GM10266 (cell line): ENCODE data around the gene TIGD2.

ENCODE experiments used
- DNase-seq: peaks from one replicate; pipeline ENCODE4 v3.0.0; 2012; ENCODE audit errors: extremely low spot score
- TF ChIP-seq, protein P1 (sequence below): IDR thresholded peaks from 2 replicates; pipeline ENCODE4 v1.5.1; 2012; ENCODE audit warnings: mild to moderate bottlenecking, low read depth; ENCODE audit not compliant: control insufficient read depth, insufficient read depth; ENCODE audit errors: missing control alignments

TIGD2 gene

DNA sequence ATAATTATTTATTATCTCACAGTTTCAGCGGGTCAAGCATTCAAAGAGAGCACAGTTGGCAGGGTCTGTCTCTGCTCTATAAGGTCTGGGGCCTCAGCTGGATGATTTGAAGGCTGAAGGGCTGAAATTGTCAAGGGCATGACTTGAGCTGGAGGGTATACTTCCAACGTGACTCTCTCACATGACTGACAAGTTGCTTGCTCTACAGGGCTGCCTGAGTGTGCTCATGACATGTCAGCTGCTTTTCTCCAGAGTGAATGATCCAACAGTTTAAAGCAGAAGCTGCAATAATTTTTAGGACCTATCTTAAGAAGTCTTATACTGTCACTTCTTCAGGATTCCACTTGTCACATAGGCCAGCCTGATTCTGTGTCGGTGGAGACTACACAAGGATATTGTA lies 51.2 kb downstream of the TIGD2 start:
- TF ChIP-seq, protein P1, sequence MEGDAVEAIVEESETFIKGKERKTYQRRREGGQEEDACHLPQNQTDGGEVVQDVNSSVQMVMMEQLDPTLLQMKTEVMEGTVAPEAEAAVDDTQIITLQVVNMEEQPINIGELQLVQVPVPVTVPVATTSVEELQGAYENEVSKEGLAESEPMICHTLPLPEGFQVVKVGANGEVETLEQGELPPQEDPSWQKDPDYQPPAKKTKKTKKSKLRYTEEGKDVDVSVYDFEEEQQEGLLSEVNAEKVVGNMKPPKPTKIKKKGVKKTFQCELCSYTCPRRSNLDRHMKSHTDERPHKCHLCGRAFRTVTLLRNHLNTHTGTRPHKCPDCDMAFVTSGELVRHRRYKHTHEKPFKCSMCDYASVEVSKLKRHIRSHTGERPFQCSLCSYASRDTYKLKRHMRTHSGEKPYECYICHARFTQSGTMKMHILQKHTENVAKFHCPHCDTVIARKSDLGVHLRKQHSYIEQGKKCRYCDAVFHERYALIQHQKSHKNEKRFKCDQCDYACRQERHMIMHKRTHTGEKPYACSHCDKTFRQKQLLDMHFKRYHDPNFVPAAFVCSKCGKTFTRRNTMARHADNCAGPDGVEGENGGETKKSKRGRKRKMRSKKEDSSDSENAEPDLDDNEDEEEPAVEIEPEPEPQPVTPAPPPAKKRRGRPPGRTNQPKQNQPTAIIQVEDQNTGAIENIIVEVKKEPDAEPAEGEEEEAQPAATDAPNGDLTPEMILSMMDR = no peak
- no peak for DNase-seq

DNA sequence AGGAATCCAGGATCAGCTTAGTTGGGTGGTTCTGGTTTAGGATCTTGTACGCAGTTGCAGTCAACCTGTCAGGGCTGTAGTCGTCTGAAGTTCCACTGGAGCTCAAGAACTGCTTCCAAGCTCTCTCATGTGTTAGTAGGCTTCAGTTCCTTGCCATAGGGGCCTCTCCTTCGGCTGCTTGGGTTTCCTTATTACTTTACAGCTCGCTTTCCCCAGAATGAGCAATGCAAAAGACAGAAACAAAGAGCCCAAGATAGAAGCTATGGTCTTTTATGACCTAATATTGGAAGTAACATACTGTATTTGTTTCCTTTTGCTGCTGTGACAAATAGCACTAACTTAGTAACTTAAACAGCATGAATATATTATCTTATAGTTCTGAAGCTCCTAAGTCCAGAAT lies 51.7 kb downstream of the TIGD2 start:
- no peak for DNase-seq
- TF ChIP-seq, protein P1 = no peak

DNA sequence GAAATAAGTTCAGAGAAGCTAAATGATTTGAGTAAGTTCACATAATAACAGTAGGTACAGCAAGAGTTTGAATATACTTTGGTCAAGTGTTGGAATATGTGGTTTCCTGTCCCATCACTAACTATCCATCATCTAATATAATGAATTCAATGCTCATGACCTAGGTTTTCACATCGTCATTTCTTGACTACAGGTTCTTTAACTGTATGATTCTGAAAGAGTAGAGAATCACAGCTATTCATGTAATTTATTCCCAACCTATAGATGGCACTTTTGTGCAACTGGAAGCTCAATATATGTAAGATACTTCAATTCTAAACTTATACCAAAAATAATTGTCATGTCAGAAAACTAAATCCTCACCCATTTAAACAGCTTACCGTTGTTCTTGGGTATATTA lies 53.1 kb downstream of the TIGD2 start:
- TF ChIP-seq, protein P1 = no peak
- DNase-seq = no peak
